Measurements from ENCODE around the gene DYNLT2.
"Not testable (repeated sequence)": the region's sequence is repeated elsewhere in the genome, so short reads cannot be mapped to it uniquely, and the experiment has no call there.

Gene DYNLT2

DNA sequence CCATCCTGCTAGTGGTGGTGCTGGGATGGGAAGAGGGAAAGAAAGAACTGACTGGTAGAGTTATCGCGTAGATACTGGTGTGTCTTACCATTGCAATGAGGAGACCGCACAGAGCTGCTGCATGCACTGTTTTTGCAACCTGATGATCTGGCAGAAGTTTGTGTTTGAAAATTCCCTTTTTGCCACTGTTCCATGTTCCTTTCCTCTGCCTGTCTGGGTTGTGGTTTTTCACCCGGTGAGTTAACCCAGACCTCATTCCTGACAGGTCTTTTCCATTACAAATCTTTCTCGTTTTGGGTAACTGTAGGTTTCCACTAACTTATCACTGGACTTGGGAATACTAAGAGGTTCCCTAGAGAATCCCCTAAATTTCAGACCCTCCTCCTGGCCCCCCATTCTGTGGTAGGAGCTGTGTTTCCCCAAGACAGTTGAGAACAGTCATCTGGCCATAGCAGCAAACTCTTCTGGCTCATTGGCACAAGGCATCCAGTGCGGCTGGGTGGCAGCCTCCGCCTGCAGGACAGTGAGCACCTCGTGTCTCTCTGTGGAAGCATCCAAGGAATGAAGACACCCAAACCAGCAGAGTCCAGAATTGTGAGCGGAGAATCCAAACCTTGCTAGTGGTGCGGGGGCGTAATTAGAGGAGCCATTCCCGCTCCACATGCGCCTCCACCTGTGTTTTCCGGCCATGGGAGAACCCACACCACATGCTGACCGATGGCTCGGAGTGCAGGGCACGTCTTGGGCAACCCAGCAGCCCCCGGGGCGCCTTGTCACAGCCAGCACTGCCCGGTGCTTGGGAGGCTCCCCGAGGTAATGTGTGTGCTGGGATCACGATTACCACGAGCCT, 32.8 kb upstream of the DYNLT2 start:
- no peak for DNase-seq (ENCODE audit: extremely low read depth in 1 of 2, low read depth in 1 of 2)

DNA sequence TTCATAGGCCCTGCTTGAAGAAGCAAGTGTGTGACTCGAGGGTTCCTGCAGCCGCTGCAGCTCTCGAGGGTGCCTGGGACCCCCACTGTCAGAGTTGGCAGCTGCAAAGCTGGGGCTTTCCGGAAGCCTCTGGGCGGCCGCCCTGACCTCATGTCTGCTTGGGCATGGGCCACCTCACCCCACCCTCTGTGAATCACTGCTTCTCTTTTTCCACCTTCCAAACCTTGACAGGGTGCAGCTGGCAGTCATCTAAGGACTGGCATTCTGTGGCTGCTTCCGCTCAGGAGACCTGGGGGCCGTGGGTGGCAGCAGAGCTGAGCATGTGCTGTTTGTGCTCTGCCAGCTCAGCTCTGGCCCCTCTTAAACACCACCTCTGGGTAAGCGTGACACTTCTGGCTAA, 32.0 kb upstream of the DYNLT2 start:
- DNase-seq (ENCODE audit: extremely low read depth in 1 of 2, low read depth in 1 of 2), result no peak

DNA sequence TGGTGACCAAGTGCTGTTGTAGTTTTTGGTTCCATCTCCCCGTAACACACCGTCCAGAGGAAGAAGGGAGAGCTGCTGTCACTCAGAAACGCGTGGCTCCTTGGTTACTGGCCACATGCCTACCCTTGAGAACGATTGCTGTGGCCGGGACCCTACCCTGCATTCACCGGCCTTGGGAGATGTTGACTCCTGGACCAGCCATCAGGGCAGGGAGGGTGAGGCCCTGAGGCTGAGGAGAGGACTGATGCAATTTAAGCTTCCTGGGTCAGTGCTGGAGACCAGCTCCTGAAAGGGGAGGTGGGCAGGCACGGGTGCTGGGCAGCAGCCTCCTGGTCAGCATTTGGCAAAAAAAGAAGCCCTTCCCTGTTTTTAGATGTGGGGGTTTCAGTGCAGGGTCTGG, 31.6 kb upstream of the DYNLT2 start:
- no peak for DNase-seq (ENCODE audit: extremely low read depth in 1 of 2, low read depth in 1 of 2)

DNA sequence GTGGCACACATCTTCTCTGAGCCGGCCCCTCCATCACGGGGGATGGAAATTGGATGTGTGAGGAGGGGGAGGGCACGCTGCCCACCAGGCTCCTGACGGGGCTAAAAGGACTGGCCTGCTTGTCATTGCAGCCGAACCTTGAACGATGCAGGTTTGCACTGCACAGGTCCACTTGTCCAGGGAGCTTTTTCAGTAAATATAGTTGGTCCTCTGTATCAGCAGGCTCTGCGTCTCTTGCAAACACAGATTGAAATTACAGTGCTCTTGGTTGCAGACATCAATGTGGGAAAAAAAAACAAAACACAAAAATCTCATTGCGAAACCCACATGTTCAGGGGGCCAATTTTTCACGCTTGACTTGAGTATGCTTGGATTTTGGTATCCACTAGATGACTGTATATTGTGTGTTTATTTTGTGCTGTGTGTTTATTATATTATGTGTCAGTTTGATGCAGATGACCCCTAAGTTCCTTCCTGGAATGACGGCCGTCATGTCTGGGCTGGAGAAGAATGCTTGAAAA, 29.3 kb upstream of the DYNLT2 start:
- no peak for DNase-seq (ENCODE audit: extremely low read depth in 1 of 2, low read depth in 1 of 2)

DNA sequence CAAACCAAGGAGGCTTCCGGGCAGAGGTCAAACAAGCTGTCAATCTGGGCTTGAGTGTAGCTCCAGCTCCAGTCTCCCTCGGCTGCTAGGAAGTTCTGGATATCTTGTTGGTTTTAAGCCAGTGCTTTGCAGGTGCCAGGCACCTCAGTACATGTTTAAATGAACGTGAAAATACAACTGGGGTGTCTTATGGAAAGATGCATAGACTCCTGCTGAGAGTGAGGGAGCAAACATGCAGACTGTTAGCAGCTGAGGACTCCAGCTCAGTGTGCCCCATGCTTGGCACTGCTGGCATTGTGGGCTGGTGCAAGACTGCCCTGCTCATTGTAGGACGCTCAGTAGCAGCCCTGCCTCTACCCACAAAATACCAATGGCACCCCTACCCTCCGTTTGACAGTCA, 28.5 kb upstream of the DYNLT2 start:
- DNase-seq (ENCODE audit: extremely low read depth in 1 of 2, low read depth in 1 of 2), result no peak

DNA sequence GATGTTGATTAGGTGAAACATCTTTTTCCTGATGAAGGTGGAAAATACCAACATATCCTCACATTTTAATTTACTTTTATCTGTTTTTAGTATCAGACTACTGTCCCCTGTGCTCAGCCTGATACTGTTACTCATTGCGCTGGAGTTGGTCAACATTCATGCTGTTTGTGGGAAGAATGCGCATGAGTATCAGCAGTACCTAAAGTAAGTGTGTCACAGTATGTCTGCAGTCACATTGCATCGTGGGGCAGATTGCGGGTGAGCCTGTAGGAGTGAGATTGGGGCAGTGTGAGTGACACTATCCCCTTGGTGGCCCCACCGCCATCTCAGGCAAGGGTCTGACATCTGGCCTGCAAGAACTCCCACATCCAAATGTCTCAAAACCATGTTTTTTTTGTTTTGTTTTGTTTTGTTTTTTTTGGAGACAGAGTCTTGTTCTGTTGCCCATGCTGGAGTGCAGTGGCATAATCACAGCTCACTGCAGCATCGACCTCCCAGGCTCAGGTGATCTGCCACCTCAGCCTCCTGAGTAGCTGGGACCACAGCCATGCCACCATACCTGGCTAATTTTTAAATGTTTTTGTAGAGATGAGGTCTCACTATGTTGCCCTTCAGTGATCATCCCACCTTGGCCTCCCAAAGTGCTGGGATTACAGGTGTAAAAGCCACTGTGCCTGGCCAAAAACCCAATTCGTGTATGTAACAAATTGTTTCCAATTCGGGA, 27.9 kb upstream of the DYNLT2 start:
- no peak for DNase-seq (ENCODE audit: extremely low read depth in 1 of 2, low read depth in 1 of 2)

DNA sequence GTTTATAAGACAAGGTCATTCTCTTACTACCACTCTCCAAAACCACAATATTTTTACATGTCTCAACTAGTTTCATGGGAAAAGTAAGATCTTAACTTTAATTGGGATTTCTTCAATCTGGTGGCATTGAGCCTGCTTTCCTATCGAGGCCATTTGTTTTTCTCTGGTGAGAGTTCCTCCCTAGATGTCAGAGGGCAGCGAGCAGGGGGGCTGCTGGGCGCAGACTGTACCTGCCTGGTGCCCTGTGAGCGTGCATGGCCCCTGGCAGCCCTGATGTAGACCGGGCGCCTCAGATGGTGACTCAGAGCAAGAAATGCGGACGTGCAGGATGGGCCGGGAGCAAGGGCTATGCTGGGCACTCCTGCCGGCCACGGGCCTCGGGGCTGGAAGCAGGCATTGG, 27.3 kb upstream of the DYNLT2 start:
- no peak for DNase-seq (ENCODE audit: extremely low read depth in 1 of 2, low read depth in 1 of 2)

DNA sequence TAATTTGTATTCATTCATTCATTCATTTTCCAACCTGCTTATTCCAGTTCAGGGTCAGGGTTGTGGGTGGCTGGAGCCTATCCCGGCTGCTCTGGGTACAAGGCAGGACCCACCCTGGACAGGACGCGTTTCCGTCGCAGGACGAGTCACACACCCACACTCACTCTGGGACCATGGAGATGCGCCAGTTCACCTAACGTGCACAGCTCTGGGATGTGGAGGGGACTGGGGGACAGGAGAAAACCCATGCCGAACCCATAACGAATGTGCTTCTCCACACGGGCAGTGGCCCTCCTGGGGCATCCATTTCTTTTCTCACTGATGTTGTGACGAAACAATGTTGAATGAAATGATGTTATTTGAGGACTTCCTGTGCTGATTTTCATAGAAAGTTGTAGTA, 26.5 kb upstream of the DYNLT2 start:
- DNase-seq (ENCODE audit: extremely low read depth in 1 of 2, low read depth in 1 of 2), result no peak

DNA sequence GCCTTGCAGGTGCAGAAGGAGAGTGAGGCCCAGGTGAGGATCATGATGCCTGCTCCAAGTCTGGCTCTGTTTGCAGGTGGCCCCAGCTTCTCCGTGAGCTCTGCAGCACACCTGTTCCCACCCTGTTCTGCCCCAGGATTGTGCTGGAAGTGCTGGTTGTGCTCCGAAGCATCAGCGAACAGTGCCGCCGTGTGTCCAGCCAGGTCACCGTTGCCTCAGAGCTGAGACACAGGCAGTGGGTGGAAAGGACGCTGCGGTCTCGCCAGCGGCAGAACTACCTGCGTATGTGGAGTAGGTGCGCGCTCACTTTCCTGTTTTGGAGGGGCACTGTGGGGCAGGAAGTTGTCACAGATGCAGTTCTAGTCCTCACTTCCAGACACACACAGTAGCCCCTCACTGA, 25.0 kb upstream of the DYNLT2 start:
- DNase-seq (ENCODE audit: extremely low read depth in 1 of 2, low read depth in 1 of 2), result no peak

DNA sequence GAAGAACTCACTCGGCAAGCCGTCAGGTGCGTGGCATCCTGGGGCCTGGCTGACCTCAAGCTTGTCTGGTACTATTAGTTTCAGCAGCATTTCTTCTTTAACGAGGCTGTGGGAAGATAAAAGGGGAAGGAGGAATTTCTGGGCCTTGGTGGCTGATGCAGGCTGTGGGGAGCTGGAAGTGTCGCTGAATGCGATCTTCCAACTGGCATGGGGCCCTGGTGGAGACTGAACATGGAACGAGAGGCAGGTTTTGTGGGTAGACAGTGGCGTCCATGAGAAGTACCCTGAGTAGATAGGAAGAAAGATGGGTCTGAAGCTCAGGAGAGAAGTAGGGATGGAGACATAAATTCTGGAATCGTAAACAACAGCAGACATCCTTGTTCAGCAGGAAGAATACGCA, 23.9 kb upstream of the DYNLT2 start:
- DNase-seq (ENCODE audit: extremely low read depth in 1 of 2, low read depth in 1 of 2), result no peak

DNA sequence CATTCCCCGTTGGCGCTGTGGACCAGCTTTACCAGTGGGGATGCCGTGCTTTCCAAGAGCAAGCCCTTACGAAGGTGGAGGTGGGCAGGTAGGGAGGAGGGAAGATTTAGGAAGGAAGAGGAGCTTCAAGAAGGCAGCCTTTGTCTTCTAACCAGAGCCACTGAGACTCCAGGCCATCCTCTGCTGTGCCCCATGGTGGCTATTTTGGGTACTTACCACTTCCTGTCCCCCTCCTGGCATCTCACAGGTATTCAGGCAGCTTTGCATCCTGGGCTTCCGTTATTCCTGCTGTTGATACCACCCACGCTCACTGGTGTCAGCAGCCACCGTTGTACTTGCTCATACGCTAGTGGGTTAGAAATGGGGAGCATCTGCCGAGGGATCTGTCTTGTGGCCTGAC, 23.0 kb upstream of the DYNLT2 start:
- no peak for DNase-seq (ENCODE audit: extremely low read depth in 1 of 2, low read depth in 1 of 2)

DNA sequence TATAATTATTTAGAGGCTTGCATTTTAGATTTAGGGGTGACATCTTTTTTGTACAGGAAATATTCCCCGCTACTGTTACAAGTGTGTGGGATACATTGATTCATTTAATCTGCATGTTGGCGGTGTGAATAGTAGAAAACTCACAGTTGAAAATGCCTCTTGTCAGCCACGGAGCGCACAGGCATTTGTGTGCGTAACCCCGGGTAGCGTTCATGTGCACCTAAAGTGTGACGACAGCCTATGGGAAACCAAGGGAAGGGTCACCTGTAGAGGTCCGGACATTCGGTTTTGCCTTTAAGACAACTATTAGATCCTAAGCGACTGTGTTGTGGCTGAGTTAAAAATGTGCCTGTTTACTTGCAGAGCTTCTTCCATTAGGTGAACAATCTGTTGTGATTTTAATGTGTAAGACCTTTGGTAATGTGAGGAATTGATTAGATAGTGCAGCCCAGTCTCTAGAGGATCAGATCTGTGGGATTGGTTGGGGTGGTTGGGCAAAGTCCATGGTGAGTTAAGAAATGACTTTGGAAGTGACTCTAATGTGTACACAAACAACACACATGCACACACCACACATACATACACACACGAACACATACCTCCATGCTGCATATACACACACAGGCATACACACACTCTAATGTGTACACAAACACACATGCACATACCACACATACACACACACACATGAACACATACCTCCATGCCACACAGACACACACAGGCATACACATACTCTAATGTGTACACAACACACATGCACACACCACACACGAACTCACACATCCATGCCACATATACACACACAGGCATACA, 15.8 kb upstream of the DYNLT2 start:
- no peak for DNase-seq (ENCODE audit: extremely low read depth in 1 of 2, low read depth in 1 of 2)

DNA sequence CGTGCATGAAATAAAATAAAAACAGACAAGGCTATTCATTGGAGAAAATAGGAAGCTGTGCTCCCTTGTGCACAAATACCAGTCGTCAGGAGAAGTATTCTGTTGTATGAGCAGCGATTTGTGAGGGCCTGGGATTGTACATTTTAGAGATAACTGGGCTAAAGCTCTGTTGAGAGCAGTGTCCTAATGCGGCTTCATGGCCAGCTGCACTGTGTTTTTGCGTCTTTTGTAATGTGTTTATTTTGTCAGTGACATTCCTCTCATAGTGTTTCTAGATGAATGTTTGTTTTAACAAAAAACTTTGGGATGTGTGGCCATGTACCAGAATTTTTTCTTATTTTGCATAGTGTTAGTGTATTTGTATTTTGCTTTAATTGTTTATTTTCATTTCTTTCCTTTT, 14.9 kb upstream of the DYNLT2 start:
- no peak for DNase-seq (ENCODE audit: extremely low read depth in 1 of 2, low read depth in 1 of 2)

DNA sequence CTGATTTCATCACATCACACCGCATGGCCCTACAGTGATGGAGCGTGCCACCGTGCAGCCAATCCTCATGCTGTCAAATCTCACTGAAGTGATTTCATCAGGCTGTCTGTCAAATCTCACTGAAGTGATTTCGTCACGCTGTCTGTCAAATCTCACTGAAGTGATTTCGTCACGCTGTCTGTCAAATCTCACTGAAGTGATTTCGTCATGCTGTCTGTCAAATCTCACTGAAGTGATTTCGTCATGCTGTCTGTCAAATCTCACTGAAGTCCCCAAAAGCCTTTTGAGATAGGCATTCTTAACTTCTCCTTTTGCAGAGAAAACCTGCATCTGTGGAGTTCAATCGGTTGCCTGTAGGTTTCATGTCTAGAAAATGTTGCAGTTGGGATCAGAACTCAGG, 14.4 kb upstream of the DYNLT2 start:
- not testable (repeated sequence) for DNase-seq (ENCODE audit: extremely low read depth in 1 of 2, low read depth in 1 of 2)

DNA sequence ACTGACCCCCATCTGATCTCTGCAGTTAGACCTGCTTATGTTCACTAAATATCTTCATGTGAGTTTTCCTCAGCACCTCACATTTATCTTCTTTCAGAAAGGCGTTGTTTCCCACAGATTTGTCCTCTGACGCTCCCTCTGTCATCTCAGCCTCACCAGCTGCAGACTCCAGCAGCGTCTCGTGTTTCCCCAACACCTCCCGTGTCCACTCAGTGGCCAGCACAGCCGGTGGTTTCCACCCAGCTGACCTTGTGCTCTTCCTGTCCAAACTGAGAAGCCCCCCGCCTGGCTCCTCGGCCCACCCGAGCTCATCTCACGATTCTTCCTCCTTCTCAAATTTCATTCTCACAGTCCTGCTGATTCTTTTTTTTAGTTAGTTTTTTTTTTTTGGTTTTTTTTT, 12.5 kb upstream of the DYNLT2 start:
- no peak for DNase-seq (ENCODE audit: extremely low read depth in 1 of 2, low read depth in 1 of 2)

DNA sequence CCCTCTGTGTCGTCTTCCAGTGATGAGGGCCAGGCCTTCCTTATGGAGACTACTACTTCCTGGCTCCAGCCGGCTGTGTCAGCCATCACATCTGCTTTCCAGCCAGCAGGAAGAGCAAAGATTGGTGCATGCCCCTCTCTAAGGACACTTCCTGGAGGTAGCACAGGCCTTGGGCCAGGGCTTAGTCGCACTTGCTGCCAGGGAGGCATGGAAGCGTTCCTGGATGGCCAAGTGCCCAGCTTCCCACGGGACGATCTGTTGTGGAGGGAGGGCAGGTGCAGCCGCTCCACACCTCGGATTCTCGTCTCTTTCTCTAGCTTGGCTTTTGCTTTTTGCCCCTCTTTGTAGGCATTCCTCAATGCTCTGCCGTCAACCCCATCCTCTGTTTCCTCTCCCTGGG, 11.9 kb upstream of the DYNLT2 start:
- DNase-seq (ENCODE audit: extremely low read depth in 1 of 2, low read depth in 1 of 2), result no peak

DNA sequence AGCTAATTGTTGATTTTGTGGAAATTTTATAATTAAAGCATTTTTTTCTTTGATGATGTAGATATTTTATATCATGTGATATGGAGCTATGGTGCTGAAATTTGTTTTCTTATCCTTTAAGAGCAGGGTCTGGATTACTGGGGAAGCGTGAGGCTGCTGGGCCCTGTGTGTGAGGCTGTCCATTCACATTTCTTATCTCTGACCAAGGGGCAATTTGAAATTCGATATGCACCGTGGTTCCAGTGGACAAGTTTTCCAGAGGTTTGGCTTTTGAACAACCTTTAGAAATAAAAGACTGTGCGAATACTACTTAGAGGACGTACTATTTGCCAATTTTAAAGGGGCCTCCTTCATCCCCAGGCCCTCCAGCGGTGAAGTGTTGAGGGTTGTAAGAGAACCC, 3.8 kb upstream of the DYNLT2 start:
- no peak for DNase-seq (ENCODE audit: extremely low read depth in 1 of 2, low read depth in 1 of 2)

DNA sequence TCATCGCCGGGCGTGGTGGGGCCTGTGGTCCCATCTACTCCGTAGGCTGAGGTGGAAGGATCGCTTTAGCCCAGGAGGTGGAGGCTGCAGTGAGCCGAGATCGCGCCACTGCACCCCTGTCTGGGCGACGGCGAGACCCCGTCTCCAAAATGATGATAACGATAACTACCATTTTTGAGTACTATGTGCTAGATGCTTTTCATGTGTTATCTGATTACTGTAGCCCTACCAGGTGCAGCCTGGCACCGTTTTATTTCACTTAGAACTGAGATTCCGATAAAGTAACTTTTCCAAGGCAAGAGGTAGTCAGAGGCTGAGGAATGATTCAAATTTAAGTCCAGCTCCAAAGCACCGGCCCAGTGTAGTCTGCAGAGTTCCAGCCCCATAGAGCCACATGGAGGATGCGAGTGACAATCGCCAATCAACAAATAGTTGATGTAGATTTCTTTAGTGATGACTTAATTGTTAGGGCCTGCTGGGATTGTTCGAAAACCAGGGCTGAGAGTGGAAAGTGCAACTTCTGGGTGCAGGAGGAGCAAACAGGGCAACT, 777 bp upstream of the DYNLT2 start:
- DNase-seq (ENCODE audit: extremely low read depth in 1 of 2, low read depth in 1 of 2), result no peak

DNA sequence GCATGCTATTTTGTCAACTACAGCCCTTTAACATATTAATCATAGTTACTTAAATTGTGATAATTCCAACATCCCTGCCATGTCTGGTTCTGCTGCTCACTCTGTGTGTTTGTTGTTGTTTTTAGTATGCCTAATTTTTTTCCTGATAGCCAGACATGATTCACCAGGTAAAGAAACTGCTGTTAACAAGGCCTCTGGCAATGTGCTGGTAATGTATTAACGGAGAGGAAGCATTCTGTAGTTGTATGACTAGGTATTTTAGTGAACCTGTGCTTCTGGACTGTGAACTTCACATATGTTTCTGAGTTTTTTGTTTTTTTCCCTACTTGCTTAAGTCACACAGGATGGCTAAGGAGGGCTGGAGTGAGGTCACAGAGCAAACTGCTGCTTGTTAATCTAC, 4.8 kb downstream of the DYNLT2 start:
- DNase-seq (ENCODE audit: extremely low read depth in 1 of 2, low read depth in 1 of 2), result no peak

DNA sequence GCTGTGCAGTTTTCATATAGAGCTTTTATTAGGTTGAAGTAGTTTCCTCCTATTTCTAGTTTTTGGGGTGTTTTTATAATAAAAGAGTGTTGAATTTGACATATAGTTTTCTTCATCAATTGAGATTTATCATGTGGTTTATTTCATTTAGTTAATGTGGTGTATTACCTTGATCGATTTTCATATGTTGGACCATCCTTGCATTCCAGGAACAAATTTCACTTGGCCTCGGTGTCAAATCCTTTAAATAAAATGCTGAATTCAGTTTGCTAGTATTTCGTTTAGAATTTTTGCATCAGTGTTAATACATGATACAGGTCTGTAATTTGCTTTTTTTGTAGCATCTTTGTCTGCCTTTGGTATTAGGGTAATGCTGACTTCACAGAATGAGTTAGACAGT, 6.0 kb downstream of the DYNLT2 start:
- DNase-seq (ENCODE audit: extremely low read depth in 1 of 2, low read depth in 1 of 2), result no peak

DNA sequence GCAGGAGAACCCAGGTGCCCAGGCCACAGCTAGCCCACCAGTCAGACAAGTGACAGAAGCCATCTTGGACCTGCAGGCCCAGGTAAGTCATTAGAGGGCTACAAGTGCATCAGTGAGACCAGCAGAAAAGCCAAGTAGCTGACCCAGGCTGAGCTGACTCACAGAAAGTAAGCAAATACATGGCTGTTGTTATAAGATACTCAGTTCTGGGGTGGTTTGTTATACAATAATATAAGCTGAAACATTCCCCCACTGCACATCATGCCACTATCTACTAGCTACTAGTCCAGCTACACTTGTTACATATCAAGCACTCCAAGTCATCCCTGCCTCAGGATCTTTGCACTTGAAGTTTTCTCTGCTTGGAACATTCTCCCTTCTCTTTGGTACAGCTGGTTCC, 10.0 kb downstream of the DYNLT2 start:
- no peak for DNase-seq (ENCODE audit: extremely low read depth in 1 of 2, low read depth in 1 of 2)
